HepG2 (cell line): ENCODE measurements around the gene SPOCD1.

Source experiments
- ASH2L ChIP-seq: fragments of 300-600, 200-600 bp; sonication (generic); IDR thresholded peaks from 2 replicates; pipeline ENCODE4 v1.7.0; 2017; ENCODE audit warnings: low read depth, mild to moderate bottlenecking, moderate library complexity, mixed read lengths, low read length; ENCODE audit not compliant: insufficient read length
- CBX2 ChIP-seq, 2 experiments: fragments of 200-600 bp in 1 of 2; sonication (generic); formaldehyde crosslinking in 1 of 2; IDR thresholded peaks; 2 replicates each; pipeline versions ENCODE4 v1.7.0 to v1.8.1; 2018 to 2022; ENCODE audit warnings: low read depth in 2 of 2, low read length in 1 of 2, mild to moderate bottlenecking in 1 of 2, missing genetic modification reagents in 1 of 2
- CREB3 ChIP-seq: sonication (generic); formaldehyde crosslinking; IDR thresholded peaks from 2 replicates; pipeline ENCODE4 v1.5.0; 2020; ENCODE audit warnings: missing genetic modification reagents
- MEIS2 ChIP-seq: sonication (generic); formaldehyde crosslinking; IDR thresholded peaks from 2 replicates; pipeline ENCODE4 v1.9.0; 2021; ENCODE audit warnings: mild to moderate bottlenecking, missing genetic modification reagents
- NFE2L2 ChIP-seq: fragments of 150-350 bp; IDR thresholded peaks from 2 replicates; pipeline ENCODE4 v1.6.1; 2014; ENCODE audit warnings: low read length
- POLR2AphosphoS5 ChIP-seq: IDR thresholded peaks from 2 replicates; pipeline ENCODE4 v1.6.1; 2012; ENCODE audit warnings: low read depth, low read length
- SMC3 ChIP-seq: IDR thresholded peaks from 2 replicates; pipeline ENCODE4 v1.6.1; 2011; ENCODE audit warnings: low read length, improper control_type of control experiment
- ZBTB49 ChIP-seq: sonication (generic); formaldehyde crosslinking; IDR thresholded peaks from 2 replicates; pipeline ENCODE4 v1.4.0; 2020; ENCODE audit warnings: missing genetic modification reagents, borderline replicate concordance
- ZNF296 ChIP-seq: sonication (generic); formaldehyde crosslinking; conservative IDR thresholded peaks from 2 replicates; pipeline ENCODE4 v1.5.0; 2020; ENCODE audit warnings: mild to moderate bottlenecking, missing genetic modification reagents
- ZNF333 ChIP-seq: sonication (generic); formaldehyde crosslinking; IDR thresholded peaks from 2 replicates; pipeline ENCODE4 v1.4.0; 2020; ENCODE audit warnings: mild to moderate bottlenecking, missing genetic modification reagents, borderline replicate concordance

- TF ChIP-seq NFE2L2: no peak
- no peak for TF ChIP-seq CREB3 (CRISPR knock-in tag)
- TF ChIP-seq ZBTB49: no peak
- no peak for TF ChIP-seq MEIS2 (CRISPR knock-in tag)
- TF ChIP-seq CBX2 (IDR thresholded peaks at IDR 0.05; ENCODE audit: low read depth, low read length): no peak
- TF ChIP-seq CBX2 (CRISPR knock-in tag; IDR thresholded peaks at IDR 0.05; ENCODE audit: low read depth): no peak
- TF ChIP-seq SMC3: no peak
- no peak for TF ChIP-seq ZNF333
- TF ChIP-seq ZNF296: no peak
- TF ChIP-seq POLR2AphosphoS5: no peak
- no peak for TF ChIP-seq ASH2L
These were observed 19.1 kb downstream of the SPOCD1 start for GRCh38 chr1:31796707-31797106.
